ENCODE data around the gene GPR35.

The GPR35 gene

GRCh38 chr2:240624950-240625621, at the start of gene GPR35:
GPR35 (plus strand) TSS chr2:240625480; CDS start chr2:240629953, 4,473 bp downstream.
- peak; percentile 43 for DNase-seq (ENCODE audit: low read depth)

DNA sequence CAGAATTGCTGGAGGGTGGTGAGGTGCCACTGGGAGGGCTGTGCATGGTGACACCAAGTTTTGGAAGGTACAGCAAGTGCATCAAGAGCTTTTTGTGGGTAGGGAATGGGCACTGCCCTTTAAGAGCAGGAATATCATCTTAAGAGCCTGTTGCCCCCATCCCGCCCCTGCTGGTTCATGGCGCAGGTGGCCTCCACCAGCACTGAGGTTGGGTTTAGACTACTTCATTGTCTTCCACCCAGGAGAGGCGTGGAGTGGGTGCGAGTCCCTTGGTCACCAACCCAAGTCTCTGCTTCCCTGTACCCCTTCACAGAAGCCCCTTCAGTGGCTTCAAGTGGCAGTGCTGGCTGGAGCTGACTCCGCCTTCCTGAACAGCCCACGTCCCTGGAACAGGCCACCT, 49.2 kb upstream of the GPR35 start:
- no peak for DNase-seq (ENCODE audit: low read depth)

DNA sequence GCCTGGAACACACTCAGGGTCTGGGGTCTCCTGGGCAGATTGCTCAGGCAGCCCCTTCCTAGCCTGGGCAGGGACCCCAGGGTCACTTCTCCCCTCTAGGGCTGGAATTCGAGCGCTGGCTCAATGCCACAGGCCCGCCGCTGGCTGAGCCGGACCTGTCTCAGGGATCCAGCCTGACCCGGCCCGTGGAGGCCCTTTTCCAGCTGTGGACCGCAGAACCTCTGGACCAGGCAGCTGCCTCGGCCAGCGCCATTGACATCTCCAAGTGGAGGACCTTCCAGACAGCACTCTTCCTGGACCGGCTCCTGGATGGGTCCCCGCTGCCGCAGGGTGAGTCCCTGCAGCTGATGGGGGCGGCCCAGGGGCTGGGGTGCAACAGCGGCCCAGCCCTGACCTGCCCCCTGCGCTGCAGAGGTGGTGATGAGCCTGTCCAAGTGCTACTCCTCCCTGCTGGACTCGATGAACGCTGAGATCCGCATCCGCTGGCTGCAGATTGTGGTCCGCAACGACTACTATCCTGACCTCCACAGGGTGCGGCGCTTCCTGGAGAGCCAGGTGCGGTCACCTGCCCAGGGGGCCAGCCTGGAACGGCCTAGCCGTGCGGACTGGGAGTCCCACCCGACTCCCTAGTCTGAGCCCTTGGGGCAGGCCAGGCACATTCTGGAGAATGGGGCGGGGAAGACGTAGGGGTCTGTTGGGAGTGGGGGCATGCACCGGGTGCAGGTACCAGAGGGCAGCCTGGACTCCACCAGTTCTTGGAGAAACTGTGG, 48.7 kb upstream of the GPR35 start:
- no peak for DNase-seq (ENCODE audit: low read depth)

DNA sequence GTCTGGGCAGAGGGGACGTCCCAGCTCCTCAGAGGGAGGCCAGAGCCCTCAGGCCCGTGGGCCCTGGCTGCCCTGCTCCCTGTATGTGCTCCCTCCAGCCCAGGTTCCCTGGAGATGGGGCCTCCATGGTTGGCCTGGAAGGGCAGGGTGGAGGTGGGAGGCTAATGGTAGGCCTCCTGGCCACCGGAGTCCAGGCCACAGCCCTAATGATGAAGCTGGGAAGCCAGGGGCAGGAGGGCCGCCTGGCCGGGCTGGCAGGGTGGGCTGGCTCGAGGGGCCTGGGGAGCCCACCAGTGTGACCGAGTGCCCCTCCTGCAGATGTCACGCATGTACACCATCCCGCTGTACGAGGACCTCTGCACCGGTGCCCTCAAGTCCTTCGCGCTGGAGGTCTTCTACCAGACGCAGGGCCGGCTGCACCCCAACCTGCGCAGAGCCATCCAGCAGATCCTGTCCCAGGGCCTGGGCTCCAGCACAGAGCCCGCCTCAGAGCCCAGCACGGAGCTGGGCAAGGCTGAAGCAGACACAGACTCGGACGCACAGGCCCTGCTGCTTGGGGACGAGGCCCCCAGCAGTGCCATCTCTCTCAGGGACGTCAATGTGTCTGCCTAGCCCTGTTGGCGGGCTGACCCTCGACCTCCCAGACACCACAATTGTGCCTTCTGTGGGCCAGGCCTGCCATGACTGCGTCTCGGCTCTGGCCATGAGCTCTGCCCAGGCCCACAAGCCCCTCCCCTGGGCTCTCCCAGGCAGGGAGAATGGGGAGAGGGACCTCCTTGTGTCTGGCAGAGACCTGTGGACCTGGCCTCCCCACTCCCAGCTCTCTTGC, 47.8 kb upstream of the GPR35 start:
- no peak for DNase-seq (ENCODE audit: low read depth)

DNA sequence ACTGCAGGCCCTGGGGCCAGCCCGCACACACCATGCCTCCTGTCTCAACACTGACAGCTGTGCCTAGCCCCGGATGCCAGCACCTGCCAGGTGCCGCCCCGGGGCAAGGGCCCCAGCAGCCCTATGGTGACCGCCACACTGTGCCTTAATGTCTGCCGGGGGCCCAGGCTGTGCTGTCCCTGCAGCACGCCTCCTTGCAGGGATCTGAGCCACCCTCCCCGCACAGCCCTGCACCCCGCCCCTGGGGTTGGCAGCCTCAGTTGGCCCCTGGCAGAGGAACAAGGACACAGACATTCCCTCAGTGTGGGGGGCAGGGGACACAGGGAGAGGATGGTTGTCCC, 47.2 kb upstream of the GPR35 start:
- no peak for DNase-seq (ENCODE audit: low read depth)

- no peak for DNase-seq (ENCODE audit: low read depth)
These were observed 46.8 kb upstream of the GPR35 start for GRCh38 chr2:240578488-240578887.

DNA sequence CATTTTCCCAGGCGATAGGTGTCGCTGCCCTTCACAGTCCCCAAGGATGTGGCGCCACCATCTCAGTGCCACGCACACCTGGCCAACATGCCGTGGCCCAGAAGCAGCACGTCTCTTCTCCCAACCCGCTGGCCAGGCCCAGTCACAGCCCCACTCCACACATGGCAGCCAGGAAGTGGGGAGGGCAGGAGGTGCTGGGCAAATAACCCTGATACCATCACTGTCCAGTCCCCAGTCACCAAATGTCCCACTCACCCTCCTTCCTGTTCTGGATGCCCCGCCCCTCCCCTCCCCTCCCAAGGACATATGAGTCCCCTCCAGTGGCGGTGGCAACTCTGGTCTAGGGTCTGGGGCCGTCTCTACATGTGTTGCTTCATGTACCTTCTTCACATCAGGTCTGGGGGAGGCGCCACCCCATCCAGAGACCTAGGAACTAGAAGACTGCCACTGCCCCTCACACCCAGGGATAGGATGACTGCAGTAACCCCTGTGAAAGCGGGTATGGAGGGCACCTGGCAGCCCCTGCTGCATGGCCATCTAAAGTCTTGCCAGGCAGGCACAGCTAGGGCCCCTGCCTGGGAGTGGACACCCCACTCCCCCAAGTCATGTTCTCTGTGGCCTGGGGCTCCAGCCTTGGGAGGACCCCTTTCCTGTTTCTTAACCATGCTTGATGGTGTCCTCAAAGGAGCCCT, 46.1 kb upstream of the GPR35 start:
- no peak for DNase-seq (ENCODE audit: low read depth)

- DNase-seq (ENCODE audit: low read depth) = no peak
These were observed 45.3 kb upstream of the GPR35 start for GRCh38 chr2:240579771-240580614.

- no peak for DNase-seq (ENCODE audit: low read depth)
These were observed 43.5 kb upstream of the GPR35 start for GRCh38 chr2:240581811-240582210.

DNA sequence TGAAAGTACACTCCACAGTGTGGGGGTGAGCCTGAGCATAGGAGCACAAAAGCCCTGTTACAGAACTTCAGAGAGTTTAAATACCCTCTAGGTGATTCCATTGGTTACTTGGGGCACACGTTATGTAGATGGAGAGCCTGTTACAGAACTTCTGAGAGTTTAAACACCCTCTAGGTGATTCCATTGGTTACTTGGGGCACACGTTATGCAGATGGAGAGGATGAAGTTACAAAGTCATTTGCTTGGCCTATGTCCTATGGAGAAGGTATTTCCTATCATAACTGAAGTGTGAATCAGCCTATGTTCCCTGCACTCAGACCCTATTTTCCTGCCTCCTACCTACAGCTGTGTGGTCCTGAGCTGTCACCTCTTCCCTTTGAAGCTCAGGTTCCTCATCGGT, 42.5 kb upstream of the GPR35 start:
- no peak for DNase-seq (ENCODE audit: low read depth)

DNA sequence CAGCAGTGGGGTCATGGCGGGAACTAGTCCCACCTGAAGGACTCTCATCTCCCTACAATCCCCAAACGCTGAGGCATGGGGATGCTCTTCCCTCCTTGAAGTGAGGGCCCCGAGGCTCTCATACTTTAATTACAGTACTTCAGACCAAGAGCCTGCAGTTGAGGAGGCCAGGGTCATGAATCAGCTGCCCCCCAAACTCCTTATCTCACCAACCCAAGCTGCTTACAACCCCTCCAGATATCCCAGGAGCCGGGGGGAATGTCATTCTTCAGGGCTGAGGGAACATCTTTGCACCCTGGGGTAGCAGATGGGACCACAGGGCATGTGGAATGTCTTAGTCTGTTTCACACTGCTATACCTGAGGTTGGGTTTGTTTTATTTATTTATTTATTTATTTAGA, 41.5 kb upstream of the GPR35 start:
- DNase-seq (ENCODE audit: low read depth) = no peak

- no peak for DNase-seq (ENCODE audit: low read depth)
These were observed 40.7 kb upstream of the GPR35 start for GRCh38 chr2:240584486-240585031.

GRCh38 chr2:240585101-240585500, 40.2 kb upstream of the GPR35 start:
- DNase-seq (ENCODE audit: low read depth) = no peak

GRCh38 chr2:240585681-240586197, 39.5 kb upstream of the GPR35 start:
- no peak for DNase-seq (ENCODE audit: low read depth)

GRCh38 chr2:240586198-240586918, 38.9 kb upstream of the GPR35 start, which contains the start of gene CAPN10:
CAPN10 (plus strand) TSS chr2:240586734; CDS start chr2:240586912, 178 bp downstream.
- peak; percentile 92 for DNase-seq (ENCODE audit: low read depth)

GRCh38 chr2:240586919-240587800, 38.1 kb upstream of the GPR35 start:
- no peak for DNase-seq (ENCODE audit: low read depth)

- no peak for DNase-seq (ENCODE audit: low read depth)
These were observed 37.1 kb upstream of the GPR35 start for GRCh38 chr2:240588006-240588655.

- DNase-seq (ENCODE audit: low read depth) = no peak
These were observed 36.6 kb upstream of the GPR35 start for GRCh38 chr2:240588669-240589068.

All from stimulated activated CD8-positive, alpha-beta memory T cell treated with anti-CD3 and anti-CD28 coated beads, Interleukin-15, amount 100 ng/mL, for 1 hour (primary cell).